A673 (cell line): ENCODE data around the gene PARP16. TPM values are rescaled to one million over a fixed set of nuclear protein-coding genes. Genes with fewer than 3 reads are reported as not detected.
A peak's percentile ranks its signal among the peaks of the same experiment; 100 is the strongest.

ENCODE experiments used
- BruUV-seq: library from RNA; stranded (reverse); fragments of 400-500 nt; replicated peaks from 2 replicates; lab custom pipeline; 2021; lab: Mats Ljungman, UMichigan
- CTCF ChIA-PET: fragments of 300-600 bp; sonication (Branson Sonifier 250); formaldehyde crosslinking; loops from one replicate; lab custom pipeline; 2022; ENCODE audit warnings: antibody characterized with exemption; lab: Charles Lee
- POLR2A ChIA-PET: fragments of 300-600 bp; sonication (Branson Sonifier 250); formaldehyde crosslinking; loops from one replicate; lab custom pipeline; 2022; ENCODE audit warnings: antibody characterized with exemption; ENCODE audit not compliant: low non-redundant PET; lab: Charles Lee
- DNase-seq: peaks from one replicate; pipeline ENCODE4 v3.0.0-alpha.2; 2015; ENCODE audit warnings: low spot score
- H3K27ac ChIP-seq: fragments of 200-600 bp; sonication (generic); 2 replicates; pipeline ENCODE4 v1.5.1; 2016; ENCODE audit warnings: mixed run types, low read depth, mild to moderate bottlenecking, mixed read lengths, antibody characterized with exemption, low read length; ENCODE audit not compliant: poor library complexity, severe bottlenecking
- H3K27me3 ChIP-seq: fragments of 200-600 bp; sonication (generic); replicated peaks from 2 replicates; pipeline ENCODE4 v1.6.1; 2017; ENCODE audit warnings: mixed run types, low read depth, mild to moderate bottlenecking, mixed read lengths, antibody characterized with exemption, low read length; ENCODE audit not compliant: insufficient read depth, poor library complexity
- H3K36me3 ChIP-seq: fragments of 200-600 bp; sonication (generic); 2 replicates; pipeline ENCODE4 v1.6.1; 2016; ENCODE audit warnings: mixed run types, mild to moderate bottlenecking, mixed read lengths, antibody characterized with exemption, low read length; ENCODE audit not compliant: insufficient read depth, poor library complexity, severe bottlenecking
- H3K4me1 ChIP-seq: fragments of 200-600 bp; sonication (generic); 2 replicates; pipeline ENCODE4 v1.6.1; 2017; ENCODE audit warnings: mixed run types, mild to moderate bottlenecking, mixed read lengths, antibody characterized with exemption, low read length; ENCODE audit not compliant: insufficient read depth, poor library complexity, severe bottlenecking
- H3K4me3 ChIP-seq: fragments of 200-600 bp; sonication (generic); 2 replicates; pipeline ENCODE4 v1.5.1; 2016; ENCODE audit warnings: low read depth, mixed run types, mild to moderate bottlenecking, mixed read lengths, low read length; ENCODE audit not compliant: poor library complexity, severe bottlenecking
- H3K9me3 ChIP-seq: fragments of 200-600 bp; sonication (generic); 2 replicates; pipeline ENCODE4 v1.6.1; 2016; ENCODE audit warnings: mixed run types, low read depth, mild to moderate bottlenecking, mixed read lengths, antibody characterized with exemption, low read length; ENCODE audit not compliant: poor library complexity, severe bottlenecking
- CTCF ChIP-seq: fragments of 300-800, 200-600 bp; sonication (generic); conservative IDR thresholded peaks from 2 replicates; pipeline ENCODE4 v1.5.1; 2017; ENCODE audit warnings: low read depth, mild to moderate bottlenecking, antibody characterized with exemption, low read length, moderate library complexity, mixed read lengths
- EZH2 ChIP-seq: fragments of 200-600 bp; sonication (generic); IDR thresholded peaks from 2 replicates; pipeline ENCODE4 v1.6.1; 2017; ENCODE audit warnings: borderline replicate concordance, low read depth, mild to moderate bottlenecking, mixed read lengths, antibody characterized with exemption, low read length; ENCODE audit not compliant: poor library complexity, severe bottlenecking
- intact Hi-C: fragments of 100-400 bp; cut with micrococcal nuclease; formaldehyde crosslinking; loops from one replicate; pipeline ENCODE4 v1.10.0; 2022; ENCODE audit not compliant: unreplicated experiment
- total RNA-seq: library from RNA; stranded (reverse); gene quantifications from 2 replicates; pipeline ENCODE4 v1.2.3, GENCODE V29; 2021

PARP16 gene
- total RNA-seq, 1 experiment from 2014 or later = 5.7 TPM

DNA sequence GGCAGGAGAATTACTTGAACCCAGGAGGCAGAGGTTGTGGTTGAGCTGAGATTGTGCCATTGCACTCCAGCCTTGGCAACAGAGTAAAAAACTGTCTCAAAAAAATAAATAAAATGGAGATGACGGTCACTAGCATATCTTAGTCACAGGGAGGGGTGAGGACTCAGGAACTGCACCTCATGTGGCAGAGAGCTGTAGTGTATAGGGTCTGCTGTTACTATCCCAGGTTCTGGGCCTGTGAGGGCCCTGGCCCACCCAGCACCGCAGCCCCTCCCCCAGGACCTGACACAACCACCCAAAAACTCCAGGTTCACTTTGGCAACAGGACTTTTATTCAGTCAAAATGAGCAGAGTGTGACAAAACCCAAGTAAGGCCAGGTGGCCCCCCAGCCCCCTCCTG lies 40.1 kb upstream of the PARP16 start:
- Histone ChIP-seq H3K4me3 (no peak overlapping the region), H3K36me3 (no peaks in the 10 kb centered on the region), H3K27me3 (no peaks in the 10 kb centered on the region), H3K27ac (no peak overlapping the region), H3K9me3 (no peaks in the 10 kb centered on the region), H3K4me1 (no peaks in the 10 kb centered on the region)
- BruUV-seq = no TSS peak
- intact Hi-C loops = no loop called here
- DNase-seq = no peak
- TF ChIP-seq CTCF (no peak), EZH2 (no peak)
- ChIA-PET CTCF (no interaction called here), POLR2A (no interaction called here)

DNA sequence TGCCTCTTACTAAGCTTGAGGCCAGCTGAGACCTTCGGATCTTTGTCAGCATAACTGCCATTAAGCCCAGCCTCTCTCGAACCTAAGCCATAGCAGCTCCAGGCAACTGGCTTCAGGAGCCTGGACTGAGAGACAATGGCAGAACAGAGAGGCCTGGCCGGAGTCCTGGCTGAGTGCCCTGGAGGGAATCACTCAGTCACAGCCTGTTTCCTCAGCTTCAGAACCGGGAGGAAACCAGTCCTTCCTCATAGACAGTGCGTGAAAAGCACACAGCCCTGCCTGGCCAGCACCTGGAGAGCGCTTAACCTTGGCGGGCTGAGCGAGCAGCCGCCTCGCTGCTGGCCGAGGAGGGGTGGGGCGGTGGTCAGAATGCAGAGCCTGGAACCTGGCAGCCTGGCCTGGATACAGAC lies 39.4 kb upstream of the PARP16 start:
- intact Hi-C loops = no loop called here
- TF ChIP-seq CTCF (no peak), EZH2 (no peak)
- no peaks in the 10 kb centered on the region for H3K36me3 ChIP-seq
- no peaks in the 10 kb centered on the region for H3K4me1 ChIP-seq
- ChIA-PET CTCF (no interaction called here), POLR2A (interaction anchor here (0.7 to 1.1 kb wide), 2 partner anchors 32 to 62 kb away, joined by 3 to 6 read pairs; no protein-coding TSS in a partner anchor)
- no peak overlapping the region for H3K4me3 ChIP-seq
- no peaks in the 10 kb centered on the region for H3K27me3 ChIP-seq
- H3K9me3 ChIP-seq = no peaks in the 10 kb centered on the region
- no peak for DNase-seq
- no peak overlapping the region for H3K27ac ChIP-seq
- BruUV-seq = no TSS peak

- Histone ChIP-seq H3K4me3 (no peak overlapping the region), H3K4me1 (no peaks in the 10 kb centered on the region), H3K27ac (no peak overlapping the region), H3K27me3 (no peaks in the 10 kb centered on the region), H3K36me3 (no peaks in the 10 kb centered on the region), H3K9me3 (no peaks in the 10 kb centered on the region)
- POLR2A ChIA-PET = no interaction called here
- TF ChIP-seq CTCF (no peak), EZH2 (no peak)
- CTCF ChIA-PET = interaction anchor here (0.6 kb wide), 1 partner anchor 36 kb away, joined by 3 read pairs; the partner anchor contains the start of gene PARP16
- intact Hi-C loops = no loop called here
- BruUV-seq = no TSS peak
- peak; percentile 23 for DNase-seq
Observed at GRCh38 chr15:65323071-65323511, 36.4 kb upstream of the PARP16 start.
